Mammary epithelial cell (primary cell): Measurements from ENCODE around the gene ATP2B2.

Source experiments
- CTCF ChIP-seq, 2 donors: IDR thresholded peaks in 1 of 2; conservative IDR thresholded peaks in 1 of 2; 2 replicates each; pipeline ENCODE4 v1.5.1; 2011 to 2012; ENCODE audit warnings: inconsistent platforms in 2 of 2, low read length in 2 of 2, mild to moderate bottlenecking in 2 of 2, control low read depth in 1 of 2, low read depth in 1 of 2; ENCODE audit not compliant: insufficient read depth in 1 of 2; ENCODE audit errors: extremely low read depth in 1 of 2
- EZH2 ChIP-seq: IDR thresholded peaks from 2 replicates; pipeline ENCODE4 v1.6.1; 2012; ENCODE audit warnings: low read length, inconsistent platforms, borderline replicate concordance

DNA sequence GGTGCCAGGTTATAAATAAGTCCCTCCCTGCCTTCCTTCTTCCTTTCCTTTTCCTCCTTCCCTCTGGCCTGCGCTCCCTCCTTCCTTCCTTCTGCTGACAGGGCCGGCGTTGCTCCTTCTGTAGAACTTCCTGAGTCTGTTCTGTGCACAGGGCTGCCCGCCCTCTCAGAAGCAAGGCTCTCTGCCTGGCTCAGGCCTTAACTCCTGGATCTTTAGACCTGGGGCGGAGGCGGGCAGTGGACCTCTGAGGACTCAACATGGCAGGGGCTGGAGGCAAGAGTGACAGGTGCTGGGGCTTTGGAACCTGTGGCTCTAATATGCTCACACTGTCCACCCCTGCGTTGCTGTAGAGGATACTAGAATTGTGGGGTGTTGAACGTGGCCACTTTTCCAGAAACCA is 98.0 kb downstream of the ATP2B2 start:
- TF ChIP-seq EZH2 (no peak), CTCF (conservative IDR thresholded peaks at IDR 0.05 in 1 of 2, IDR thresholded peaks at IDR 0.05 in 1 of 2; ENCODE audit: extremely low read depth in 1 of 2, insufficient read depth in 1 of 2, low read depth in 1 of 2, low read length in 2 of 2) (no peak)
